A549 (cell line): ENCODE data around the gene EYA3.

Experiments used
- ESRRA ChIP-seq: fragments of 150-350 bp; IDR thresholded peaks from 2 replicates; pipeline ENCODE4 v1.6.1; 2014; ENCODE audit warnings: mild to moderate bottlenecking, low read length, borderline replicate concordance
- JUN ChIP-seq, 2 experiments: fragments of >200 bp; sonication (Bioruptor Twin); formaldehyde crosslinking; IDR thresholded peaks; 2 replicates in 1 of 2; 3 replicates in 1 of 2; pipeline ENCODE4 v1.6.1; 2016 to 2017
- KDM5A ChIP-seq: fragments of 200-600 bp; sonication (generic); IDR thresholded peaks from 2 replicates; pipeline ENCODE4 v1.6.1; 2016; ENCODE audit warnings: antibody characterized with exemption, mild to moderate bottlenecking
- MAFK ChIP-seq: fragments of 450-650 bp; IDR thresholded peaks from 2 replicates; pipeline ENCODE4 v1.6.1; 2014; ENCODE audit not compliant: partially characterized antibody
- MYC ChIP-seq: IDR thresholded peaks from 2 replicates; pipeline ENCODE4 v1.6.1; 2012; ENCODE audit warnings: mild to moderate bottlenecking, inconsistent platforms, low read length, improper control_type of control experiment, borderline replicate concordance
- POLR2A ChIP-seq: IDR thresholded peaks from 2 replicates; pipeline ENCODE4 v1.6.1; 2012; ENCODE audit warnings: mild to moderate bottlenecking, low read length
- RAD21 ChIP-seq, 2 experiments: fragments of >200 bp in 1 of 2; sonication (Bioruptor Twin) in 1 of 2; formaldehyde crosslinking in 1 of 2; IDR thresholded peaks in 1 of 2; conservative IDR thresholded peaks in 1 of 2; 2 replicates in 1 of 2; 3 replicates in 1 of 2; pipeline ENCODE4 v1.6.1; 2012 to 2018; ENCODE audit warnings: inconsistent platforms in 1 of 2
- ZC3H11A ChIP-seq: fragments of 450-650 bp; IDR thresholded peaks from 2 replicates; pipeline ENCODE4 v1.6.1; 2014; ENCODE audit warnings: antibody characterized with exemption, mild to moderate bottlenecking
- TF ChIP-seq, protein P1 (sequence below): fragments of >200 bp; sonication (Bioruptor Twin); formaldehyde crosslinking; IDR thresholded peaks from 3 replicates; pipeline ENCODE4 v1.5.1; 2016

DNA sequence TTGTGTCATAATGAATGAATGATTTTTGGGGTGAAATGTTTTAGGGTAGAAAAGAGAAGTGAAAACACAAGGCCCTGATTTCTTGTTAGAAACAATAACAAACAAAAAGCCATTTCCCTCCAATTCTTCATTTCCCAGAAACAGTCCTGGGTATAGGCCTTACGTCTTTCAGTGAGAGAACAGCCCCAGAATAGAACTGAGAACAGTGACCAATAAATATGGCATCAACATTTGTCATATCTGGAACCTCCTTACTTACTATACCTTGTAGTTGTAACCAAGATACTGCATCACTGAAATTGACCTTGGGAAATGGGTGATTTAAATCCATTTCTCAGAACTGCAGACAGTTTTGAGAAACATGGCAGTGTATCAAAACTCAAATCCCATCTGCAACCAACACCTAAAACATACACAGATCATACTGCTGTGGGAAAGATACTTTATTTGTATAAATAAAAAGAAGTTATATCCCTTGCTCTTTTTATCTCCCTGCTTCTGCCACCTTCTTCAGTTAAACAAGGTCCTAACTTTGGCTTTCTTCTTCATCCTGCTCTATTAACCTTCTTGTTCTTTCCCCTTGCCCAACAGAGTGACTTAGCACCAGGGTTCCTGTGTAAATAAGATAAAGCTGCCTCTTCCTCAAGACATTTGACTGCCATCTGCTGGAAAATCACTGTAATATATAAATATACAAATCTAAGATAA lies 109.1 kb downstream of the EYA3 start:
- TF ChIP-seq, protein P1, sequence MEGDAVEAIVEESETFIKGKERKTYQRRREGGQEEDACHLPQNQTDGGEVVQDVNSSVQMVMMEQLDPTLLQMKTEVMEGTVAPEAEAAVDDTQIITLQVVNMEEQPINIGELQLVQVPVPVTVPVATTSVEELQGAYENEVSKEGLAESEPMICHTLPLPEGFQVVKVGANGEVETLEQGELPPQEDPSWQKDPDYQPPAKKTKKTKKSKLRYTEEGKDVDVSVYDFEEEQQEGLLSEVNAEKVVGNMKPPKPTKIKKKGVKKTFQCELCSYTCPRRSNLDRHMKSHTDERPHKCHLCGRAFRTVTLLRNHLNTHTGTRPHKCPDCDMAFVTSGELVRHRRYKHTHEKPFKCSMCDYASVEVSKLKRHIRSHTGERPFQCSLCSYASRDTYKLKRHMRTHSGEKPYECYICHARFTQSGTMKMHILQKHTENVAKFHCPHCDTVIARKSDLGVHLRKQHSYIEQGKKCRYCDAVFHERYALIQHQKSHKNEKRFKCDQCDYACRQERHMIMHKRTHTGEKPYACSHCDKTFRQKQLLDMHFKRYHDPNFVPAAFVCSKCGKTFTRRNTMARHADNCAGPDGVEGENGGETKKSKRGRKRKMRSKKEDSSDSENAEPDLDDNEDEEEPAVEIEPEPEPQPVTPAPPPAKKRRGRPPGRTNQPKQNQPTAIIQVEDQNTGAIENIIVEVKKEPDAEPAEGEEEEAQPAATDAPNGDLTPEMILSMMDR, result peak; percentile 60
- TF ChIP-seq POLR2A (no peak), RAD21 (conservative IDR thresholded peaks at IDR 0.05 in 1 of 2, IDR thresholded peaks at IDR 0.05 in 1 of 2) (peak; percentile 63 to 69; a peak in 4 of 5 replicates), MYC (no peak), KDM5A (no peak), ZC3H11A (no peak), JUN (IDR thresholded peaks at IDR 0.05) (no peak), MAFK (no peak), ESRRA (no peak)
